IMR-90 (cell line): ENCODE data around the gene PEAK1. TPM values are rescaled to one million over a fixed set of nuclear protein-coding genes. Genes with fewer than 3 reads are reported as not detected.

Experiments
- ATAC-seq: fragments of 200-7000 bp; cut with Tn5 transposase; 2 replicates; pipeline ENCODE4 v1.9.1; 2020; ENCODE audit warnings: low read depth, mild to moderate bottlenecking, moderate library complexity
- BruUV-seq: library from RNA; stranded (reverse); fragments of 400-500 nt; replicated peaks from 2 replicates; lab custom pipeline; 2021; lab: Mats Ljungman, UMichigan
- CTCF ChIA-PET: fragments of 300-600 bp; formaldehyde crosslinking; extraction: SDS; loops from one replicate; lab custom pipeline; 2021; ENCODE audit warnings: antibody characterized with exemption; lab: Yijun Ruan, JAX
- POLR2A ChIA-PET: fragments of 300-600 bp; sonication (Branson Sonifier 250); formaldehyde crosslinking; loops from one replicate; lab custom pipeline; 2022; ENCODE audit warnings: antibody characterized with exemption; ENCODE audit not compliant: unreplicated experiment; lab: Charles Lee
- DNase-seq: peaks from one replicate; pipeline ENCODE4 v3.0.0; 2013
- H2AFZ ChIP-seq: replicated peaks from 2 replicates; pipeline ENCODE3; 2013; ENCODE audit warnings: low read length, mild to moderate bottlenecking; ENCODE audit not compliant: poor library complexity
- H2AK5ac ChIP-seq: 2 replicates; pipeline ENCODE4 v1.6.1; 2013; ENCODE audit warnings: low read depth, low read length, inconsistent platforms
- H2AK9ac ChIP-seq: replicated peaks from 2 replicates; pipeline ENCODE3; 2013; ENCODE audit warnings: mild to moderate bottlenecking, low read depth, low read length, moderate library complexity; ENCODE audit not compliant: poor library complexity
- H2BK120ac ChIP-seq: 2 replicates; pipeline ENCODE4 v1.6.1; 2013; ENCODE audit warnings: low read depth, low read length, inconsistent platforms
- H2BK15ac ChIP-seq: 3 replicates; pipeline ENCODE4 v1.6.1; 2013; ENCODE audit warnings: low read depth, low read length, inconsistent platforms
- H2BK20ac ChIP-seq: 2 replicates; pipeline ENCODE4 v1.6.1; 2013; ENCODE audit warnings: low read depth, mild to moderate bottlenecking, inconsistent platforms, low read length, moderate library complexity
- H2BK5ac ChIP-seq: 2 replicates; pipeline ENCODE4 v1.6.1; 2013; ENCODE audit warnings: mild to moderate bottlenecking, low read depth, low read length, inconsistent platforms; ENCODE audit not compliant: poor library complexity, severe bottlenecking
- H3K14ac ChIP-seq: replicated peaks from 2 replicates; pipeline ENCODE4 v1.6.1; 2013; ENCODE audit warnings: low read depth, low read length, inconsistent platforms
- H3K18ac ChIP-seq: 2 replicates; pipeline ENCODE4 v1.6.1; 2013; ENCODE audit warnings: low read depth, low read length, control low read depth
- H3K23ac ChIP-seq: 2 replicates; pipeline ENCODE4 v1.6.1; 2013; ENCODE audit warnings: low read depth, low read length, inconsistent platforms
- H3K27ac ChIP-seq: 2 replicates; pipeline ENCODE4 v1.5.1; 2013; ENCODE audit warnings: mild to moderate bottlenecking, control low read depth, low read length; ENCODE audit not compliant: insufficient read depth
- H3K27me3 ChIP-seq: 2 replicates; pipeline ENCODE4 v1.6.1; 2013; ENCODE audit warnings: low read length; ENCODE audit not compliant: control insufficient read depth, insufficient read depth
- H3K36me3 ChIP-seq: 2 replicates; pipeline ENCODE4 v1.6.1; 2013; ENCODE audit warnings: low read length, mixed read lengths; ENCODE audit not compliant: control insufficient read depth, insufficient read depth
- H3K4ac ChIP-seq: 2 replicates; pipeline ENCODE4 v1.6.1; 2013; ENCODE audit warnings: low read depth, low read length, inconsistent platforms
- H3K4me1 ChIP-seq: 2 replicates; pipeline ENCODE4 v1.6.1; 2013; ENCODE audit warnings: low read length, mixed read lengths; ENCODE audit not compliant: control insufficient read depth, insufficient read depth
- H3K4me2 ChIP-seq: 2 replicates; pipeline ENCODE4 v1.6.1; 2013; ENCODE audit warnings: low read depth, mild to moderate bottlenecking, control low read depth, low read length, moderate library complexity
- H3K4me3 ChIP-seq: 2 replicates; pipeline ENCODE4 v1.5.1; 2013; ENCODE audit warnings: low read depth, mild to moderate bottlenecking, control low read depth, low read length, moderate library complexity; ENCODE audit not compliant: insufficient read depth
- H3K56ac ChIP-seq: 2 replicates; pipeline ENCODE4 v1.6.1; 2013; ENCODE audit warnings: low read length, inconsistent platforms; ENCODE audit not compliant: insufficient read depth; ENCODE audit errors: extremely low read depth
- H3K79me1 ChIP-seq, 2 experiments: 2 replicates each; pipeline ENCODE4 v1.6.1; 2013; ENCODE audit warnings: low read length in 2 of 2, inconsistent platforms in 1 of 2, low read depth in 1 of 2
- H3K9ac ChIP-seq: 2 replicates; pipeline ENCODE4 v1.6.1; 2013; ENCODE audit warnings: low read depth, low read length, control low read depth
- H3K9me1 ChIP-seq: 2 replicates; pipeline ENCODE4 v1.6.1; 2013; ENCODE audit warnings: low read length, inconsistent platforms; ENCODE audit not compliant: insufficient read depth
- H3K9me3 ChIP-seq: 2 replicates; pipeline ENCODE4 v1.6.1; 2013; ENCODE audit warnings: low read length; ENCODE audit not compliant: control insufficient read depth, insufficient read depth
- H4K20me1 ChIP-seq: 2 replicates; pipeline ENCODE4 v1.6.1; 2013; ENCODE audit warnings: low read length, inconsistent platforms; ENCODE audit not compliant: insufficient read depth
- H4K5ac ChIP-seq: 2 replicates; pipeline ENCODE4 v1.6.1; 2013; ENCODE audit warnings: mild to moderate bottlenecking, low read depth, low read length, control low read depth
- H4K8ac ChIP-seq, 2 experiments: 2 replicates each; pipeline ENCODE4 v1.6.1; 2013; ENCODE audit warnings: low read depth in 2 of 2, low read length in 2 of 2, control low read depth in 1 of 2, inconsistent platforms in 1 of 2
- H4K91ac ChIP-seq: 2 replicates; pipeline ENCODE4 v1.6.1; 2013; ENCODE audit warnings: low read depth, low read length, inconsistent platforms; ENCODE audit not compliant: insufficient read depth
- BHLHE40 ChIP-seq: fragments of 150-350 bp; IDR thresholded peaks from 2 replicates; pipeline ENCODE4 v1.6.1; 2016; ENCODE audit warnings: mild to moderate bottlenecking, low read depth, low read length
- CHD1 ChIP-seq: IDR thresholded peaks from 2 replicates; pipeline ENCODE4 v1.6.1; 2012; ENCODE audit warnings: low read depth, low read length, improper control_type of control experiment
- ELK1 ChIP-seq: fragments of 150-350 bp; IDR thresholded peaks from 2 replicates; pipeline ENCODE4 v1.6.1; 2016; ENCODE audit warnings: low read depth, mild to moderate bottlenecking, low read length, moderate library complexity, borderline replicate concordance
- MAZ ChIP-seq: IDR thresholded peaks from 2 replicates; pipeline ENCODE4 v1.6.1; 2012; ENCODE audit warnings: low read depth, mild to moderate bottlenecking, low read length, improper control_type of control experiment, moderate library complexity, borderline replicate concordance
- NFE2L2 ChIP-seq: fragments of 150-350 bp; IDR thresholded peaks from 2 replicates; pipeline ENCODE4 v1.6.1; 2016; ENCODE audit warnings: low read depth, mild to moderate bottlenecking, low read length
- RFX5 ChIP-seq: IDR thresholded peaks from 2 replicates; pipeline ENCODE4 v1.8.0; 2012; ENCODE audit warnings: low read depth, mild to moderate bottlenecking, low read length, moderate library complexity
- SMC3 ChIP-seq: fragments of 150-350 bp; IDR thresholded peaks from 2 replicates; pipeline ENCODE4 v1.6.1; 2016; ENCODE audit warnings: low read depth, mild to moderate bottlenecking, antibody characterized with exemption, low read length, moderate library complexity
- USF2 ChIP-seq: fragments of 150-350 bp; IDR thresholded peaks from 2 replicates; pipeline ENCODE4 v1.6.1; 2017; ENCODE audit warnings: mild to moderate bottlenecking, antibody characterized with exemption, low read length, low read depth
- WGBS, 2 experiments: methylation state at CpG; one replicate each; pipeline versions ENCODE4 v1.1.5 to v1.1.7; 2013; ENCODE audit warnings: missing lambda C conversion rate in 2 of 2; ENCODE audit not compliant: insufficient read length in 1 of 2; ENCODE audit errors: extremely low coverage in 2 of 2; 5-methylcytosine and 5-hydroxymethylcytosine counted together
- dilution Hi-C: fragments of 300-500 bp; cut with HindIII; formaldehyde crosslinking; loops from one replicate; pipeline ENCODE4 v1.14.3; 2018; ENCODE audit warnings: low sequenced_read_pairs; ENCODE audit not compliant: unreplicated experiment
- in situ Hi-C: fragments of 300-500 bp; cut with MboI; formaldehyde crosslinking; loops from 3 replicates; pipeline ENCODE4 v1.14.3; 2019; ENCODE audit warnings: low sequenced_read_pairs, inconsistent platforms, mixed read lengths
- intact Hi-C: fragments of 100-400 bp; cut with micrococcal nuclease; formaldehyde crosslinking; loops from 2 replicates; pipeline ENCODE4 v1.10.0; 2022
- polyA plus RNA-seq, 3 experiments: library from polyadenylated mRNA; depleted of rRNA; stranded (reverse); fragments of >200 nt; gene quantifications; 2 replicates each; pipeline ENCODE4 v1.2.3, GENCODE V29; 2012; ENCODE audit warnings: low replicate concordance in 1 of 3
- total RNA-seq: library from RNA; depleted of rRNA; stranded (reverse); fragments of >200 nt; gene quantifications from 2 replicates; pipeline ENCODE4 v1.2.3, GENCODE V29; 2012

PEAK1 gene
- total and polyA plus RNA-seq, 2 of the 4 experiments (the other 2 are of a cell fraction), result 21.5 to 43.9 TPM

GRCh38 chr15:77327168-77327567 lies 92.7 kb downstream of the PEAK1 start:
- DNase-seq, result no peak
- Histone ChIP-seq H3K79me1 (peaks cover 17 to 57% of the 10 kb centered on the region in 2 experiments; a peak in 3 of 4 replicates), H2AK9ac (no peak overlapping the region), H3K14ac (no peak overlapping the region), H2BK15ac (no peak overlapping the region), H3K4me3 (no peak overlapping the region), H3K27me3 (no peaks in the 10 kb centered on the region), H2AK5ac (no peak overlapping the region), H4K91ac (no peak overlapping the region), H3K36me3 (no peaks in the 10 kb centered on the region), H3K4me1 (peaks cover 5% of the 10 kb centered on the region; the same call in 1 of the 2 replicates), H3K4me2 (no peak overlapping the region), H3K9me1 (peaks cover 5% of the 10 kb centered on the region; the same call in 1 of the 2 replicates), H3K9ac (no peak overlapping the region), H2BK20ac (no peak overlapping the region), H3K27ac (no peak overlapping the region), H2BK5ac (no peak overlapping the region), H3K56ac (no peak overlapping the region), H3K18ac (no peak overlapping the region), H2BK120ac (no peak overlapping the region), H3K4ac (no peak overlapping the region), H4K8ac (no peak overlapping the region), H4K20me1 (peaks cover 59% of the 10 kb centered on the region), H2AFZ (no peak overlapping the region), H4K5ac (no peak overlapping the region), H3K23ac (no peak overlapping the region), H3K9me3 (no peaks in the 10 kb centered on the region)
- ATAC-seq, result no peak
- ChIA-PET CTCF (no interaction called here), POLR2A (no interaction called here)
- in situ Hi-C loops (no loop called here), dilution Hi-C loops (no loop called here), intact Hi-C loops (no loop called here)
- no TSS peak for BruUV-seq
- TF ChIP-seq RFX5 (no peak), CHD1 (no peak), ELK1 (no peak), MAZ (no peak), USF2 (no peak), SMC3 (no peak), NFE2L2 (no peak), BHLHE40 (no peak)
- WGBS, 2 experiments, result no CpG with 5 or more reads among the region's 2 CpGs
